K562 (cell line): ENCODE data around the gene F12. TPM values are rescaled to one million over a fixed set of nuclear protein-coding genes. Genes with fewer than 3 reads are reported as not detected.

Experiments
- CEBPB ChIP-seq: fragments of 450-650 bp; IDR thresholded peaks from 2 replicates; pipeline ENCODE4 v1.6.1; 2016; ENCODE audit warnings: missing genetic modification characterization, missing compliant biosample characterization
- CHD1 ChIP-seq: fragments of 200-600 bp; sonication (generic); IDR thresholded peaks from one replicate; pipeline ENCODE4 v1.6.1; 2012; ENCODE audit warnings: mild to moderate bottlenecking, moderate library complexity, low read length, inconsistent platforms
- CTBP1 ChIP-seq: fragments of 450-650 bp; IDR thresholded peaks from 2 replicates; pipeline ENCODE4 v1.6.1; 2016; ENCODE audit warnings: borderline replicate concordance
- FIP1L1 ChIP-seq: fragments of 200-400 bp; formaldehyde crosslinking; IDR thresholded peaks from 2 replicates; pipeline ENCODE4 v1.6.1; 2018; ENCODE audit warnings: mild to moderate bottlenecking, low read depth, low read length; ENCODE audit not compliant: poor library complexity, severe bottlenecking
- HOXB6 ChIP-seq: fragments of 250-450 bp; sonication (Bioruptor Pico); IDR thresholded peaks from 2 replicates; pipeline ENCODE4 v1.5.1; 2022; ENCODE audit warnings: mild to moderate bottlenecking, borderline replicate concordance
- NCOA1 ChIP-seq: fragments of 450-650 bp; IDR thresholded peaks from 2 replicates; pipeline ENCODE4 v1.6.1; 2016; ENCODE audit warnings: low read depth
- POU5F1 ChIP-seq: fragments of 150-350 bp; IDR thresholded peaks from 2 replicates; pipeline ENCODE4 v1.6.1; 2014; ENCODE audit warnings: borderline replicate concordance, low read length, low read depth, mild to moderate bottlenecking; ENCODE audit not compliant: partially characterized antibody
- PRPF4 ChIP-seq: fragments of 200-400 bp; formaldehyde crosslinking; IDR thresholded peaks from one replicate; pipeline ENCODE4 v1.6.1; 2017; ENCODE audit warnings: low read length, low read depth, mild to moderate bottlenecking; ENCODE audit not compliant: insufficient read depth, poor library complexity, severe bottlenecking
- RFX1 ChIP-seq: fragments of 450-650 bp; IDR thresholded peaks from 2 replicates; pipeline ENCODE4 v1.6.1; 2016; ENCODE audit warnings: mild to moderate bottlenecking, moderate library complexity
- RFX7 ChIP-seq: fragments of 250-450 bp; sonication (Bioruptor Pico); IDR thresholded peaks from 2 replicates; pipeline ENCODE4 v1.5.1; 2021; ENCODE audit warnings: mild to moderate bottlenecking
- SAP30 ChIP-seq: fragments of 200-600 bp; sonication (generic); IDR thresholded peaks from 2 replicates; pipeline ENCODE4 v1.6.1; 2012; ENCODE audit warnings: borderline replicate concordance, low read depth, mild to moderate bottlenecking, moderate library complexity, low read length, control low read depth, inconsistent platforms; ENCODE audit not compliant: insufficient read depth, poor library complexity, severe bottlenecking
- SMARCA5 ChIP-seq: fragments of 450-650 bp; IDR thresholded peaks from 2 replicates; pipeline ENCODE4 v1.6.1; 2016
- TEAD2 ChIP-seq: fragments of 450-650 bp; IDR thresholded peaks from 2 replicates; pipeline ENCODE4 v1.6.1; 2016; ENCODE audit warnings: missing genetic modification characterization, control low read depth, missing compliant biosample characterization
- THRAP3 ChIP-seq: fragments of 450-650 bp; IDR thresholded peaks from 2 replicates; pipeline ENCODE4 v1.6.1; 2016; ENCODE audit warnings: mild to moderate bottlenecking, inconsistent platforms, borderline replicate concordance
- ZNF146 ChIP-seq: IDR thresholded peaks from one replicate; pipeline ENCODE4 v1.6.1; 2018; ENCODE audit warnings: missing compliant biosample characterization; ENCODE audit not compliant: unreplicated experiment
- ZNF212 ChIP-seq: fragments of 450-650 bp; formaldehyde crosslinking; IDR thresholded peaks from 2 replicates; pipeline ENCODE4 v1.4.0; 2020; ENCODE audit warnings: mild to moderate bottlenecking
- ZNF274 ChIP-seq: IDR thresholded peaks from 2 replicates; pipeline ENCODE4 v1.6.1; 2011; ENCODE audit warnings: low read depth, mild to moderate bottlenecking, low read length, moderate library complexity, borderline replicate concordance
- ZNF324 ChIP-seq: fragments of 250-450 bp; sonication (Bioruptor Pico); IDR thresholded peaks from 2 replicates; pipeline ENCODE4 v1.4.0; 2020; ENCODE audit warnings: mild to moderate bottlenecking
- ZNF354B ChIP-seq: fragments of 250-450 bp; sonication (Bioruptor Pico); IDR thresholded peaks from 2 replicates; pipeline ENCODE4 v1.4.0; 2020
- ZNF444 ChIP-seq: fragments of 250-450 bp; sonication (Bioruptor Pico); IDR thresholded peaks from 2 replicates; pipeline ENCODE4 v1.4.0; 2020; ENCODE audit warnings: mild to moderate bottlenecking, moderate library complexity
- ZNF76 ChIP-seq: fragments of 250-450 bp; sonication (Bioruptor Pico); IDR thresholded peaks from 2 replicates; pipeline ENCODE4 v1.4.0; 2020; ENCODE audit warnings: mild to moderate bottlenecking, moderate library complexity, borderline replicate concordance
- ZSCAN29 ChIP-seq: fragments of 450-650 bp; IDR thresholded peaks from 2 replicates; pipeline ENCODE4 v1.6.1; 2017
- polyA plus RNA-seq, 8 experiments: library from polyadenylated mRNA; depleted of rRNA in 4 of 8; stranded (reverse) in 5 of 8; unstranded in 3 of 8; fragments of >200 nt; fragmentation: Nextera tagmentation in 2 of 8; fragmentation: Illumina TruSeq in 1 of 8; extraction: Ambion mirVana in 2 of 8; extraction: Trizol in 1 of 8; gene quantifications; 2 replicates each; pipeline versions ENCODE4 v1.2.1 to v1.2.3, GENCODE V29; 2011 to 2014; ENCODE audit warnings: inconsistent platforms in 1 of 8, missing spikeins in 1 of 8
- total RNA-seq, 7 experiments: library from RNA; depleted of rRNA in 6 of 7; stranded (reverse); fragments of >200 nt in 6 of 7; fragmentation: Illumina TruSeq in 2 of 7; extraction: Trizol in 2 of 7; gene quantifications; 2 replicates each; pipeline versions ENCODE4 v1.2.1 to v1.2.3, GENCODE V29; 2011 to 2021; ENCODE audit warnings: low replicate concordance in 1 of 7
- TF ChIP-seq, protein P1 (sequence below): sonication (generic); formaldehyde crosslinking; IDR thresholded peaks from 2 replicates; pipeline ENCODE4 v1.4.0; 2020; ENCODE audit warnings: mild to moderate bottlenecking, missing genetic modification reagents
- TF ChIP-seq, protein P2 (sequence below): sonication (generic); formaldehyde crosslinking; IDR thresholded peaks from 2 replicates; pipeline ENCODE4 v1.8.1; 2023; ENCODE audit warnings: mild to moderate bottlenecking, missing genetic modification reagents
- TF ChIP-seq, protein P3 (sequence below): fragments of 250-450 bp; sonication (Bioruptor Pico); IDR thresholded peaks from 2 replicates; pipeline ENCODE4 v1.5.0; 2020; ENCODE audit warnings: mild to moderate bottlenecking

Gene F12
- total and polyA plus RNA-seq, 9 of the 15 experiments (the other 6 are each of a cell fraction or from before 2014, with no cell fraction given) = 0.59 to 18.3 (median 3.6) TPM

DNA sequence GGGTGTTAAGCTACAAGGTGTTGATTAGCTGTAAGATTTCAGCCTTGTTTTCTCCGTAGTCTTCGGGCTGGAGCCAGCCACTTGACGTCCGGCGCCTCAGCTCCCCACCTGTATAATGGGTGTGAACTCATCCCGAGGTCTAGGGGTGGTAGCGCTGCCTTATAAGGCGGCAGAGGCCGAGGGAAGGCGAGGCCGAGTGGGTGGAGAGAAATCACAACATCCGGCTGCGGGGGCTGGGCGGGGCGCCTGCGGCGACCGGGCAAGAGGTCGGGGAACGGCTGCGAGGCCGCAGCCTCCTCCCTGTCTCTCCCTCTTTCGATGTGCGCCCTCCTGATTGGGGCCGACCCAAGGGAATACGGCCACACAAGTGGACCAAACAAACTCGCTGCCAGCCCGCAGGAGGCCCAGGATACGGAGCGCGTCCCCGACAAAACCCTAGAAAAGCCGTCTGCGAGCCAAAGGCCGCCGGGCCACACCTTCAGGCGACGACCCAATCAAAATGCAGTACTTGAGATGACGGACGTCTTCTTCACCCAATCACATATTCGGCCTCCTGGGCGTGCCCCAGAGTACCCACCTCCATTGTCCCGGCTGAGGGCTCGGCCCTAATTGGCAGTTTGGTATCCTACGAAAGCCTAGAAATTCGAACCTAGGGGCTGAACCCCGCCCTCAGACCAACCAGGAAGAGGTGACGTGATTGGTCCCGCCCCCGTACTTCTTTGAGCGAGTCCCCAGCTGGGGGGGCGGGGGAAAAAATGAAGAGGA lies 16.6 kb upstream of the F12 start (continued):
- TF ChIP-seq HOXB6 (no peak), ZNF444 (CRISPR knock-in tag) (no peak), THRAP3 (no peak), CTBP1 (peak; percentile 69), POU5F1 (no peak), RFX1 (no peak), RFX7 (no peak), ZNF274 (no peak), NCOA1 (no peak; the same call in 1 of the 2 replicates), ZNF146 (CRISPR knock-in tag) (no peak), FIP1L1 (no peak), ZNF212 (CRISPR knock-in tag) (no peak), ZNF324 (CRISPR knock-in tag) (no peak), ZSCAN29 (no peak), SAP30 (peak; percentile 60), TEAD2 (tag) (no peak), CEBPB (tag) (no peak), CHD1 (no peak), ZNF354B (CRISPR knock-in tag) (no peak), PRPF4 (no peak), SMARCA5 (no peak), ZNF76 (CRISPR knock-in tag) (no peak)
- TF ChIP-seq, protein P1, sequence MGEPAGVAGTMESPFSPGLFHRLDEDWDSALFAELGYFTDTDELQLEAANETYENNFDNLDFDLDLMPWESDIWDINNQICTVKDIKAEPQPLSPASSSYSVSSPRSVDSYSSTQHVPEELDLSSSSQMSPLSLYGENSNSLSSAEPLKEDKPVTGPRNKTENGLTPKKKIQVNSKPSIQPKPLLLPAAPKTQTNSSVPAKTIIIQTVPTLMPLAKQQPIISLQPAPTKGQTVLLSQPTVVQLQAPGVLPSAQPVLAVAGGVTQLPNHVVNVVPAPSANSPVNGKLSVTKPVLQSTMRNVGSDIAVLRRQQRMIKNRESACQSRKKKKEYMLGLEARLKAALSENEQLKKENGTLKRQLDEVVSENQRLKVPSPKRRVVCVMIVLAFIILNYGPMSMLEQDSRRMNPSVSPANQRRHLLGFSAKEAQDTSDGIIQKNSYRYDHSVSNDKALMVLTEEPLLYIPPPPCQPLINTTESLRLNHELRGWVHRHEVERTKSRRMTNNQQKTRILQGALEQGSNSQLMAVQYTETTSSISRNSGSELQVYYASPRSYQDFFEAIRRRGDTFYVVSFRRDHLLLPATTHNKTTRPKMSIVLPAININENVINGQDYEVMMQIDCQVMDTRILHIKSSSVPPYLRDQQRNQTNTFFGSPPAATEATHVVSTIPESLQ = no peak
- TF ChIP-seq, protein P2, sequence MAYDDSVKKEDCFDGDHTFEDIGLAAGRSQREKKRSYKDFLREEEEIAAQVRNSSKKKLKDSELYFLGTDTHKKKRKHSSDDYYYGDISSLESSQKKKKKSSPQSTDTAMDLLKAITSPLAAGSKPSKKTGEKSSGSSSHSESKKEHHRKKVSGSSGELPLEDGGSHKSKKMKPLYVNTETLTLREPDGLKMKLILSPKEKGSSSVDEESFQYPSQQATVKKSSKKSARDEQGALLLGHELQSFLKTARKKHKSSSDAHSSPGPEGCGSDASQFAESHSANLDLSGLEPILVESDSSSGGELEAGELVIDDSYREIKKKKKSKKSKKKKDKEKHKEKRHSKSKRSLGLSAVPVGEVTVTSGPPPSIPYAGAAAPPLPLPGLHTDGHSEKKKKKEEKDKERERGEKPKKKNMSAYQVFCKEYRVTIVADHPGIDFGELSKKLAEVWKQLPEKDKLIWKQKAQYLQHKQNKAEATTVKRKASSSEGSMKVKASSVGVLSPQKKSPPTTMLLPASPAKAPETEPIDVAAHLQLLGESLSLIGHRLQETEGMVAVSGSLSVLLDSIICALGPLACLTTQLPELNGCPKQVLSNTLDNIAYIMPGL (CRISPR knock-in tag) = no peak; the same call in 1 of the 2 replicates
- TF ChIP-seq, protein P3, sequence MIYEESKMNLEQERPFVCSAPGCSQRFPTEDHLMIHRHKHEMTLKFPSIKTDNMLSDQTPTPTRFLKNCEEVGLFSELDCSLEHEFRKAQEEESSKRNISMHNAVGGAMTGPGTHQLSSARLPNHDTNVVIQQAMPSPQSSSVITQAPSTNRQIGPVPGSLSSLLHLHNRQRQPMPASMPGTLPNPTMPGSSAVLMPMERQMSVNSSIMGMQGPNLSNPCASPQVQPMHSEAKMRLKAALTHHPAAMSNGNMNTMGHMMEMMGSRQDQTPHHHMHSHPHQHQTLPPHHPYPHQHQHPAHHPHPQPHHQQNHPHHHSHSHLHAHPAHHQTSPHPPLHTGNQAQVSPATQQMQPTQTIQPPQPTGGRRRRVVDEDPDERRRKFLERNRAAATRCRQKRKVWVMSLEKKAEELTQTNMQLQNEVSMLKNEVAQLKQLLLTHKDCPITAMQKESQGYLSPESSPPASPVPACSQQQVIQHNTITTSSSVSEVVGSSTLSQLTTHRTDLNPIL = no peak
